PFSK-1 (cell line): ENCODE data around the gene FAM174C.

Source experiments
- FOXP2 ChIP-seq: optimal IDR thresholded peaks from 2 replicates; pipeline ENCODE3; 2011; ENCODE audit warnings: borderline replicate concordance, control low read depth, inconsistent platforms; ENCODE audit not compliant: insufficient read depth; ENCODE audit errors: extremely low read length, extremely low read depth
- POLR2AphosphoS5 ChIP-seq: IDR thresholded peaks from 2 replicates; pipeline ENCODE4 v1.6.1; 2012; ENCODE audit warnings: low read depth, mild to moderate bottlenecking, control low read depth, low read length, moderate library complexity
- SIN3A ChIP-seq: IDR thresholded peaks from 2 replicates; pipeline ENCODE4 v1.6.1; 2012; ENCODE audit warnings: mild to moderate bottlenecking, low read length, moderate library complexity, borderline replicate concordance; ENCODE audit not compliant: insufficient read depth
- TAF1 ChIP-seq: IDR thresholded peaks from 2 replicates; pipeline ENCODE4 v1.6.1; 2012; ENCODE audit warnings: low read length, control low read depth, borderline replicate concordance; ENCODE audit not compliant: insufficient read depth
- TF ChIP-seq, protein P1 (sequence below), 2 experiments: IDR thresholded peaks; 2 replicates each; pipeline versions ENCODE4 v1.6.1 to v1.8.0; 2011 to 2012; ENCODE audit warnings: low read depth in 2 of 2, low read length in 2 of 2, control low read depth in 1 of 2, inconsistent platforms in 1 of 2, mild to moderate bottlenecking in 1 of 2, moderate library complexity in 1 of 2; ENCODE audit not compliant: insufficient read depth in 1 of 2

Gene FAM174C

GRCh38 chr19:1317274-1318003 is 42.1 kb downstream of the FAM174C start:
- no peak for TF ChIP-seq POLR2AphosphoS5
- TF ChIP-seq, protein P1, sequence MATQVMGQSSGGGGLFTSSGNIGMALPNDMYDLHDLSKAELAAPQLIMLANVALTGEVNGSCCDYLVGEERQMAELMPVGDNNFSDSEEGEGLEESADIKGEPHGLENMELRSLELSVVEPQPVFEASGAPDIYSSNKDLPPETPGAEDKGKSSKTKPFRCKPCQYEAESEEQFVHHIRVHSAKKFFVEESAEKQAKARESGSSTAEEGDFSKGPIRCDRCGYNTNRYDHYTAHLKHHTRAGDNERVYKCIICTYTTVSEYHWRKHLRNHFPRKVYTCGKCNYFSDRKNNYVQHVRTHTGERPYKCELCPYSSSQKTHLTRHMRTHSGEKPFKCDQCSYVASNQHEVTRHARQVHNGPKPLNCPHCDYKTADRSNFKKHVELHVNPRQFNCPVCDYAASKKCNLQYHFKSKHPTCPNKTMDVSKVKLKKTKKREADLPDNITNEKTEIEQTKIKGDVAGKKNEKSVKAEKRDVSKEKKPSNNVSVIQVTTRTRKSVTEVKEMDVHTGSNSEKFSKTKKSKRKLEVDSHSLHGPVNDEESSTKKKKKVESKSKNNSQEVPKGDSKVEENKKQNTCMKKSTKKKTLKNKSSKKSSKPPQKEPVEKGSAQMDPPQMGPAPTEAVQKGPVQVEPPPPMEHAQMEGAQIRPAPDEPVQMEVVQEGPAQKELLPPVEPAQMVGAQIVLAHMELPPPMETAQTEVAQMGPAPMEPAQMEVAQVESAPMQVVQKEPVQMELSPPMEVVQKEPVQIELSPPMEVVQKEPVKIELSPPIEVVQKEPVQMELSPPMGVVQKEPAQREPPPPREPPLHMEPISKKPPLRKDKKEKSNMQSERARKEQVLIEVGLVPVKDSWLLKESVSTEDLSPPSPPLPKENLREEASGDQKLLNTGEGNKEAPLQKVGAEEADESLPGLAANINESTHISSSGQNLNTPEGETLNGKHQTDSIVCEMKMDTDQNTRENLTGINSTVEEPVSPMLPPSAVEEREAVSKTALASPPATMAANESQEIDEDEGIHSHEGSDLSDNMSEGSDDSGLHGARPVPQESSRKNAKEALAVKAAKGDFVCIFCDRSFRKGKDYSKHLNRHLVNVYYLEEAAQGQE (IDR thresholded peaks at IDR 0.05; ENCODE audit: insufficient read depth in 1 of 2, low read depth in 2 of 2, low read length in 2 of 2): no peak
- TF ChIP-seq FOXP2: no peak
- no peak for TF ChIP-seq TAF1
- no peak for TF ChIP-seq SIN3A

DNA sequence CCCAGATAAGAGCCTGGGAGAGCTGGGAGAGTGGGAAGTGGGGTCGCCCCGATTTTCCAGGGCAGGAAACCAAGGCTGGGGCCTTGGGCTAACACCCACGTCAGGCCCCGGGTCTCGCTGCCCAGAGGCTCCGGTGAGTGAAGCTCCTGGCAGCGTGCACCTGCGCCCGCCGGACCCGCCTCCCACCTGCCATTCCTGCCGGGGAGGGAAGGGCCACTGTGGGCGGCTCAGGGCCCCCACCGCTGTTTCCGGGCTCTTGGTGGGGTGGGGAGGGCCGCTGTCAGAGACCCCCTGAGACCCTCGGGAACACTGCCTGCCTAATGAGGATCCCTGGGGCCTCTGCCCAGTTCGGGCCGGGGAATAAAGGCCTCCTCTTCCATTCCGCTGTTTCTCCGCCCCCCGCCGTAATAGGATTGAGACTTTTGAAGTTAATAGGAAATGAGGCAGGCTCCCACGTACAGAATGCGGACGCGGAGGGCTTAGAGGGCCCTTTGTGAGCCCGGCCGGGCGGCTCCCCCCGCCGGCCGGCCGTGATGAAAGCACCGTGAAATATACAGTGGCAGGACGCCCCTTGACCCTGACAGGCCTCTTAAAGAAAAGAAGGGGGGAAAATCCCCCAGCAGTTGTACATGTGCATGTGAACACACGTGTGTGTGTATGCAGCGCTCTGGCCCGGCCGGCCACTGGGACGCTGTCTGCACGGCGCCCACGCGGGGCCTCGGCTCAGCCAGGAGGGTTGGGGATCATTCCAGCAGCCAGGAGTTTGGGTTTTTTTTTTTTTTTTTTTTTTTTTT is 43.5 kb downstream of the FAM174C start:
- TF ChIP-seq, protein P1 (IDR thresholded peaks at IDR 0.05; ENCODE audit: insufficient read depth in 1 of 2, low read depth in 2 of 2, low read length in 2 of 2): no peak
- TF ChIP-seq SIN3A (no peak), POLR2AphosphoS5 (no peak), FOXP2 (no peak), TAF1 (no peak)

DNA sequence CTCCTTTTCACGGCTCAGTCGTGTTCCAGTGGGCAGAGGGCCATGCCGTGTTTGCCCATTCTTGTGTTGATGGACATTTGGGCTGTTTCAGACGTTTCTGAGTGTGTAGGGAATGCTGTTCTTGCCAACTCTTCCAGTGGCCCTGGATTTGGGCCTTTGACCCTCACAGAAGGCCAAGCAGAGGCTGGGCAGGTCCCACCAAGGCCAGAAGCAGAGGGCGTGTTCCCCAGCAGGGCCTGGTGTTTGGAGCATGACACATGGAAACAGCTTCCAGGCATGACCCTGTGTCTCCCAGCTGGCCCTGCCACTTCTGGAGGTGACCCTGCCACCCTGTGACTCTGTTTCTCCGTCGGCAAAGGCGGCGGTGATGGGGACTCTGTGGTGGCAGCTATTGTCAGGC is 46.2 kb downstream of the FAM174C start:
- TF ChIP-seq SIN3A: no peak
- no peak for TF ChIP-seq POLR2AphosphoS5

DNA sequence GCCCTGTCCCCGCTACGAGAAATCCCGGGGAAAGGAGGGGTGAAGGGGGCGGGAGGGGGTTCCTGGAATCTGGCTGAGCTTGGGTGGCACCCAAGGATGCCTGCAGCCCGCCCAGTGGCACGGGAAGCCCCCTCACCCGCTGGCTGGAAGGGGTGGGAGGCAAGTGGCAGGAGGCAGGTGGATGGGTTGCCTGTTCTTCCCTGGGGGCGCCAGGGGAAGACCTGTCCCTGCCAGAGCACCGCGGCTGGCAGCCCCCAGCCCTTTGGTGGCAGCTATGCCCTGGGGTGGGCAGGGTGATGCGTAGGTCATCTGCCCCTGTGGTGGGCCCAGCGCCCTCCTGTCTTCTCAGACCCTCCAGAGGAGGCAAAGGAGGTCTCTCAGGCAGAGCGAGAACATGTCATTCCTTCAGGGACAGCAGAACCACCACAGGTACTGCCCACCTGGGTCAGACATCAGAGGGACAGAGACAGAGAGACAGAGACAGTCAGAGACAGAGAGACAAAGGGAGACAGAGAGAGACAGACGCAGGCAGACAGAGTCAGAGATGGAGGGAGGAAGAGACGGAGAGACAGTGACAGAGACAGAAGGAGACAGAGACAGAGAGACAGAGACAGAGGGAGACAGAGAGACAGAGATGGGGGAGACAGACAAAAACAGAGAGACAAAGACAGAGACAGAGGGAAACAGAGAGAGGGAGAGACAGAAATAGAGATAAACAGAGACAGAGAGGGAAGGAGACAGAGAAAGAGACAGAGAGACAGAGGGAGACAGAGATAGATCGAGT is 47.1 kb downstream of the FAM174C start:
- TF ChIP-seq FOXP2: no peak
- no peak for TF ChIP-seq SIN3A
- no peak for TF ChIP-seq TAF1
- TF ChIP-seq, protein P1 (IDR thresholded peaks at IDR 0.05; ENCODE audit: insufficient read depth in 1 of 2, low read depth in 2 of 2, low read length in 2 of 2): no peak
- no peak for TF ChIP-seq POLR2AphosphoS5

DNA sequence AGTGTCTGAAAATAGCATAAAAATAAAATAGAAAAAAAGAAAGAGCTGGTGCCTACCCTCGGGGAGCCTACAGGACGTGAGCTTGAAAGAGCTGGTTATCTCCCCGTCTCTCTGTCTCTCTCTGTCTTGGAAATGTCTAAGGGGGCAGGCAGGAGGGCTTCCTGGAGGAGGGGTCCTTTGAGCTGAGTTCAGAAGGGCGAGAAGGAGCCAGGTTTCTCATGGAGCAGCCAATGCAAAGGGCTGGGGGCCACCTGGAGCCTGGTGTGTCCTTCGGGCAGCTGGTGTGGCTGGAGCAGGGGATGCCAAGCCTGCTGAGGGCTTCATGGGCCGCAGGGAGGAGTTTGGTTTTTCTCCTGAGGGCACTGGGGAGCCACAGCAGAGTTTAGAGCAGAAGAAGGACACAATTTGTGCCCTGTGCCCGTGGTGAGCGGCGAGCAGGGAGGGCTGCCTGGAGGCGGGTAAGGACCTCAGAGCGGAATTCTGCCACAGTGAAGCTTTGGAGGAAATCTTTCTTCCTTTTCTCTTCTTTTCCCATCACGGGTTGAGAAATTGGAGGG is 49.0 kb downstream of the FAM174C start:
- TF ChIP-seq, protein P1 (IDR thresholded peaks at IDR 0.05; ENCODE audit: insufficient read depth in 1 of 2, low read depth in 2 of 2, low read length in 2 of 2): no peak
- TF ChIP-seq FOXP2: no peak
- TF ChIP-seq POLR2AphosphoS5: no peak
- no peak for TF ChIP-seq TAF1
- TF ChIP-seq SIN3A: no peak
